ENCODE results near the gene AIP.

GRCh38 chr11:67448220-67448609 lies 34.6 kb upstream of the AIP start:
- TF ChIP-seq, protein P1, sequence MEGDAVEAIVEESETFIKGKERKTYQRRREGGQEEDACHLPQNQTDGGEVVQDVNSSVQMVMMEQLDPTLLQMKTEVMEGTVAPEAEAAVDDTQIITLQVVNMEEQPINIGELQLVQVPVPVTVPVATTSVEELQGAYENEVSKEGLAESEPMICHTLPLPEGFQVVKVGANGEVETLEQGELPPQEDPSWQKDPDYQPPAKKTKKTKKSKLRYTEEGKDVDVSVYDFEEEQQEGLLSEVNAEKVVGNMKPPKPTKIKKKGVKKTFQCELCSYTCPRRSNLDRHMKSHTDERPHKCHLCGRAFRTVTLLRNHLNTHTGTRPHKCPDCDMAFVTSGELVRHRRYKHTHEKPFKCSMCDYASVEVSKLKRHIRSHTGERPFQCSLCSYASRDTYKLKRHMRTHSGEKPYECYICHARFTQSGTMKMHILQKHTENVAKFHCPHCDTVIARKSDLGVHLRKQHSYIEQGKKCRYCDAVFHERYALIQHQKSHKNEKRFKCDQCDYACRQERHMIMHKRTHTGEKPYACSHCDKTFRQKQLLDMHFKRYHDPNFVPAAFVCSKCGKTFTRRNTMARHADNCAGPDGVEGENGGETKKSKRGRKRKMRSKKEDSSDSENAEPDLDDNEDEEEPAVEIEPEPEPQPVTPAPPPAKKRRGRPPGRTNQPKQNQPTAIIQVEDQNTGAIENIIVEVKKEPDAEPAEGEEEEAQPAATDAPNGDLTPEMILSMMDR (IDR thresholded peaks at IDR 0.05), result no peak
- TF ChIP-seq POLR2A (IDR thresholded peaks at IDR 0.05), result no peak
